DOHH2 (cell line): ENCODE data around the gene DRC3.

Source experiments
- EZH2phosphoT487 ChIP-seq: fragments of 200-600 bp; sonication (generic); IDR thresholded peaks from 2 replicates; pipeline ENCODE4 v1.6.1; 2017; ENCODE audit warnings: borderline replicate concordance, mild to moderate bottlenecking, antibody characterized with exemption, low read length, moderate library complexity, mixed read lengths
- TF ChIP-seq, protein P1 (sequence below): fragments of 200-600 bp; sonication (generic); IDR thresholded peaks from one replicate; pipeline ENCODE4 v1.5.1; 2014; ENCODE audit warnings: antibody characterized with exemption, mild to moderate bottlenecking, low read depth, low read length; ENCODE audit not compliant: poor library complexity, severe bottlenecking

DNA sequence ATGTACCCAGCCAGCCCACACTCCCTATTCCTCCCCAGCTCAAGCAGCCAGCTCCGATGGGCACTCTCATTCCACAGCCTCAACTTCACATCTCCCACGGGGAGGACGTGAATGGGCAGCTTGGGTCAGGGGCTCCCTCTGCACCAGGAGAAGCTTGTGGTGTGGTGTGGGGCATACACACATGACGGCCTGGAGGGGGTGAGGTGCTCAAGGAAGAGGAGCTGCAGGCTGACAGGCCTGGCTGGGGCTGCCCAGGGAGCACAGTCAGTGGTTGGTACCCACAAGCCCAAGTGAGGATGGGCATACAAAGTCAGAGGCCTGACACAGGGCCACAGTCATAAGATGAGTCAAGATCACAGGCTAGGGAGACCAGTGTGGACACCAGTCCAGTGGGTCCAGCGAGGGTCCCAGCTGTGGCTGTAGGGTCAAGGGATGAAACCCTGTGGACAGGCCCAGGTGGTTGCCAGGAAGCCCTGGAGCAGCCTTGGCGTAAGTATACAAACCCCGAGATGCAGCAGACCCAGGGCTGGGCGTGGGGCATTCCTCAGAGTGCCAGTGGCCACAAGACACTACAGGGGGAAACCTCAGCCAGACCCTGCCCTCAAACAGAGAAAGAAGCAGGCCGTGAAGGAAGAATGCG is 4.4 kb downstream of the DRC3 start:
- TF ChIP-seq, protein P1, sequence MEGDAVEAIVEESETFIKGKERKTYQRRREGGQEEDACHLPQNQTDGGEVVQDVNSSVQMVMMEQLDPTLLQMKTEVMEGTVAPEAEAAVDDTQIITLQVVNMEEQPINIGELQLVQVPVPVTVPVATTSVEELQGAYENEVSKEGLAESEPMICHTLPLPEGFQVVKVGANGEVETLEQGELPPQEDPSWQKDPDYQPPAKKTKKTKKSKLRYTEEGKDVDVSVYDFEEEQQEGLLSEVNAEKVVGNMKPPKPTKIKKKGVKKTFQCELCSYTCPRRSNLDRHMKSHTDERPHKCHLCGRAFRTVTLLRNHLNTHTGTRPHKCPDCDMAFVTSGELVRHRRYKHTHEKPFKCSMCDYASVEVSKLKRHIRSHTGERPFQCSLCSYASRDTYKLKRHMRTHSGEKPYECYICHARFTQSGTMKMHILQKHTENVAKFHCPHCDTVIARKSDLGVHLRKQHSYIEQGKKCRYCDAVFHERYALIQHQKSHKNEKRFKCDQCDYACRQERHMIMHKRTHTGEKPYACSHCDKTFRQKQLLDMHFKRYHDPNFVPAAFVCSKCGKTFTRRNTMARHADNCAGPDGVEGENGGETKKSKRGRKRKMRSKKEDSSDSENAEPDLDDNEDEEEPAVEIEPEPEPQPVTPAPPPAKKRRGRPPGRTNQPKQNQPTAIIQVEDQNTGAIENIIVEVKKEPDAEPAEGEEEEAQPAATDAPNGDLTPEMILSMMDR: no peak
- TF ChIP-seq EZH2phosphoT487: no peak
